ENCODE measurements around the gene RNF157. TPM values are rescaled to one million over a fixed set of nuclear protein-coding genes. Genes with fewer than 3 reads are reported as not detected.
"Not testable (repeated sequence)": the region's sequence is repeated elsewhere in the genome, so short reads cannot be mapped to it uniquely, and the experiment has no call there.

RNF157 gene
- total RNA-seq, 1 experiment from 2014 or later, result 0.86 TPM

DNA sequence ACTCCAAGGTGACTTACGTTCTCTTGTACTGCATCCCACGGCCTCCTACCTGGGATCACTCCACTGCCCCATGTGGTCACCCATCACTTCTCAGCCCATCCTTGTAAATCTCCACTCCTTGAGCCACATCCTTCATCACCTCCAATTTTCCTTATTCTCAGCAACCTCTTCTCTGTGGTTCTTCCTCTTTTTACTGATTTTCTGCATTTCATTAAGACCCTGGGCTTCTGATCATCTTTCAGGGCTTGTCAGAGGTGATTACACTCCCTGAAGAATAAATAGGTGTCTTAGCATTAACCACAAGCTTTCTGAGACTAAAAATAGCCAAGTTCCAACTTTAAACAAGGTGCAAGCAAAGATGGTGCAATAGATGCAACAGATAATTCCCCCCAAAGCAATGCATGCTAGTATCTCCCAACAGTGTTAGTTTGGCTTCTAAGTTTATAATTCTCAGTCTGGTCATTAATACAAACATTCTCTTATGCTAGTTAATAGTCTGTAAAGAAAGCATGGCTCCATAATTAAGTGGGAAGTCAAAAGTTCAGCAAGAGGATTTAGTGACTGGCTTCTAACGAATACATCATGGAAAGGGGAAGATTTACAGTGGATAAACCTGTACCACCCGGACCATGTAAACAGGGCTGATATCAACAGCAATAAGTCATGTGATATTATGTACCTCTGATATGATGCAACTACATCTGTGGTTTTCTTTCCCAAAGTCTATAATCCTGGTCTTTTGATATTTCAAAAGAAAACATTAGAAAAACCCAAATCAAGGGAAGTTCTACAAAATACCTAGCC lies 51.9 kb downstream of the RNF157 start:
- no peaks in the 10 kb centered on the region for H3K9me3 ChIP-seq (ENCODE audit: control insufficient read depth in 1 of 2, insufficient read depth in 1 of 2, low read depth in 1 of 2, low read length in 2 of 2)
- intact Hi-C loops (cut with micrococcal nuclease), result no loop called here
- no peak overlapping the region for H3K9ac ChIP-seq (ENCODE audit: low read length)
- H4K20me1 ChIP-seq (ENCODE audit: insufficient read depth), result no peaks in the 10 kb centered on the region
- TF ChIP-seq ZNF274 (IDR thresholded peaks at IDR 0.05; ENCODE audit: low read depth, low read length), result no peak
- TF ChIP-seq, protein P1, sequence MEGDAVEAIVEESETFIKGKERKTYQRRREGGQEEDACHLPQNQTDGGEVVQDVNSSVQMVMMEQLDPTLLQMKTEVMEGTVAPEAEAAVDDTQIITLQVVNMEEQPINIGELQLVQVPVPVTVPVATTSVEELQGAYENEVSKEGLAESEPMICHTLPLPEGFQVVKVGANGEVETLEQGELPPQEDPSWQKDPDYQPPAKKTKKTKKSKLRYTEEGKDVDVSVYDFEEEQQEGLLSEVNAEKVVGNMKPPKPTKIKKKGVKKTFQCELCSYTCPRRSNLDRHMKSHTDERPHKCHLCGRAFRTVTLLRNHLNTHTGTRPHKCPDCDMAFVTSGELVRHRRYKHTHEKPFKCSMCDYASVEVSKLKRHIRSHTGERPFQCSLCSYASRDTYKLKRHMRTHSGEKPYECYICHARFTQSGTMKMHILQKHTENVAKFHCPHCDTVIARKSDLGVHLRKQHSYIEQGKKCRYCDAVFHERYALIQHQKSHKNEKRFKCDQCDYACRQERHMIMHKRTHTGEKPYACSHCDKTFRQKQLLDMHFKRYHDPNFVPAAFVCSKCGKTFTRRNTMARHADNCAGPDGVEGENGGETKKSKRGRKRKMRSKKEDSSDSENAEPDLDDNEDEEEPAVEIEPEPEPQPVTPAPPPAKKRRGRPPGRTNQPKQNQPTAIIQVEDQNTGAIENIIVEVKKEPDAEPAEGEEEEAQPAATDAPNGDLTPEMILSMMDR (IDR thresholded peaks at IDR 0.05 in 2 of 3, conservative IDR thresholded peaks at IDR 0.05 in 1 of 3; ENCODE audit: borderline replicate concordance in 1 of 3, insufficient read depth in 1 of 3, low read depth in 2 of 3, low read length in 2 of 3), result peak in 2 of 3 experiments; percentile 40 to 42; a peak in 3 of 6 replicates
- H2AFZ ChIP-seq (ENCODE audit: low read depth, low read length, poor library complexity, severe bottlenecking), result no peak overlapping the region
- no peaks in the 10 kb centered on the region for H3K36me3 ChIP-seq (ENCODE audit: control insufficient read depth in 1 of 2, insufficient read depth in 2 of 2, low read length in 2 of 2)
- DNase-seq (ENCODE audit: low read depth, low spot score) (no peak), ATAC-seq (0 out of 2 replicates have a peak, but pooled peaks have one; percentile 29)
- no peak overlapping the region for H3K27ac ChIP-seq (ENCODE audit: low read depth, low read length)
- ChIA-PET RAD21 (ENCODE audit: low non-redundant PET in 1 of 2, low total read pairs in 2 of 2, uncharacterized antibody in 2 of 2, unreplicated experiment in 2 of 2) (no interaction called here), CTCF (interaction anchor here (1.5 kb wide), 1 partner anchor 50 kb away, joined by 3 read pairs; no protein-coding TSS in a partner anchor), POLR2A (interaction anchor here (0.8 kb wide), 1 partner anchor 77 kb away, joined by 3 read pairs; the partner anchor contains the start of gene UBALD2)
- no peaks in the 10 kb centered on the region for H3K27me3 ChIP-seq (ENCODE audit: insufficient read depth, low read length)
- no peaks in the 10 kb centered on the region for H3K9me2 ChIP-seq (ENCODE audit: insufficient read depth)
- BruUV-seq (replicated peaks), result no TSS peak
- no peaks in the 10 kb centered on the region for H3K79me2 ChIP-seq (ENCODE audit: insufficient read depth, low read length)
- H3K4me3 ChIP-seq (replicated peaks in 1 of 2; ENCODE audit: low read depth in 1 of 2, low read length in 2 of 2), result no peak overlapping the region
- no peak overlapping the region for H3K4me2 ChIP-seq (ENCODE audit: low read length)
- H3K4me1 ChIP-seq (ENCODE audit: control insufficient read depth in 1 of 2, insufficient read depth in 2 of 2, low read length in 2 of 2), result peaks cover 19 to 32% of the 10 kb centered on the region in 2 experiments

DNA sequence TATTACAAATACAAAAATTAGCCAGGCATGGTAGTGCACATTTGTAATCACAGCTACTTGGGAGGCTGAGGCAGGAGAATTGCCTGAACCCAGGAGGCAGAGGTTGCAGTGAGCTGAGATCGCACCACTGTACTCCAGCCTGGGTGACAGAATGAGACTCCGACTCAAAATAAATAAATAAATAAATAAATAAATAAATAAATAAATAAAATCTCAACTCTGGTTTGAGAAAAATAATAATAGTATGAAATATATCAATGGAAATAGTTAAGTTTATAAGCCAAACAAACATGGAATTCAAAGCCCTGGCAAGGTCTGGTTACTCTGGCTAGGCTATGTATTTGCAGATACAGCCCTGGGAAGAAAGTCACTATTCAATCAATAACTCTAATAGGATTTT lies 53.5 kb downstream of the RNF157 start:
- BruUV-seq (replicated peaks); intact Hi-C loops (cut with micrococcal nuclease); H3K9me3 ChIP-seq (ENCODE audit: control insufficient read depth in 1 of 2, insufficient read depth in 1 of 2, low read depth in 1 of 2, low read length in 2 of 2); H3K79me2 ChIP-seq (ENCODE audit: insufficient read depth, low read length); H4K20me1 ChIP-seq (ENCODE audit: insufficient read depth); H3K27ac ChIP-seq (ENCODE audit: low read depth, low read length); H3K27me3 ChIP-seq (ENCODE audit: insufficient read depth, low read length); H3K9me2 ChIP-seq (ENCODE audit: insufficient read depth); H3K36me3 ChIP-seq (ENCODE audit: control insufficient read depth in 1 of 2, insufficient read depth in 2 of 2, low read length in 2 of 2); H3K4me3 ChIP-seq (replicated peaks in 1 of 2; ENCODE audit: low read depth in 1 of 2, low read length in 2 of 2); DNase-seq (ENCODE audit: low read depth, low spot score); ATAC-seq; RAD21 ChIA-PET (ENCODE audit: low non-redundant PET in 1 of 2, low total read pairs in 2 of 2, uncharacterized antibody in 2 of 2, unreplicated experiment in 2 of 2); POLR2A ChIA-PET; H3K9ac ChIP-seq (ENCODE audit: low read length): not testable (repeated sequence)
- CTCF ChIA-PET, result interaction anchor here (0.6 to 0.8 kb wide), 2 partner anchors 63 to 66 kb away, joined by 3 to 5 read pairs; no protein-coding TSS in a partner anchor
- peaks cover 19 to 39% of the 10 kb centered on the region in 2 experiments for H3K4me1 ChIP-seq (ENCODE audit: control insufficient read depth in 1 of 2, insufficient read depth in 2 of 2, low read length in 2 of 2)
- peak overlapping the region; percentile 49 for H2AFZ ChIP-seq (ENCODE audit: low read depth, low read length, poor library complexity, severe bottlenecking)
- TF ChIP-seq EGR1 (IDR thresholded peaks at IDR 0.05; ENCODE audit: low read depth), result 0 out of 2 replicates have a peak, but pooled peaks have one; percentile 0
- peak overlapping the region; percentile 68 for H3K4me2 ChIP-seq (ENCODE audit: low read length)

Data from HCT116 (cell line).